Renal cortex interstitium (tissue), 11 donors: ENCODE data around the gene EIF4G3. TPM values are rescaled to one million over a fixed set of nuclear protein-coding genes. Genes with fewer than 3 reads are reported as not detected.
"Not testable (repeated sequence)": the region's sequence is repeated elsewhere in the genome, so short reads cannot be mapped to it uniquely, and the experiment has no call there.

Experiments
- DNase-seq, 11 donors: peaks; one replicate each; pipeline ENCODE4 v3.0.0-alpha.2; 2013; ENCODE audit warnings: low read depth in 9 of 11, low spot score in 4 of 11; ENCODE audit errors: extremely low read depth in 1 of 11
- polyA plus RNA-seq, 3 donors: library from polyadenylated mRNA; unstranded; fragments of 120-200 nt; gene quantifications; one replicate each; pipeline ENCODE4 v1.2.1, GENCODE V29; 2013; ENCODE audit not compliant: insufficient read length in 3 of 3

EIF4G3 gene
- polyA plus RNA-seq, 3 donors: 67.4 to 73.2 (median 70.4) TPM

DNA sequence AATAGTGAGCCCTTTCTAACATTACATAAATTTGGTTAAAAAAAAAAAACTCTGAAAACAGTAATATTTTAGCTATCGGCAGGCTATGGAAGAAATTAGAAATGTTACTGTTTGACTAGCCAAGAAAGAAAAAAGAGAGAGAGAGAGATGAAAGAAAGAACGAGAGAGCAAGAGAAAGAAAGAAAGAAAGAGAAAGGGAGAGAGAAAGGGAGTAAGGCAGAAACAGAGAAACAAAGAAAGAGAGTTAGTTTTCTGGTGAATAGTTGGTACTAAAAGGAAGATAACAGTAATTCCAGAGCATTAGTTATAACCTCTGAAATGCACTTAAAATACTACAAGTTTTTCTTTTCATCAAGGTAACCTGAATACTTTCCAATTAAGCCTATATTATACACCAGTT lies 229.3 kb downstream of the EIF4G3 start:
- no peak for DNase-seq

DNA sequence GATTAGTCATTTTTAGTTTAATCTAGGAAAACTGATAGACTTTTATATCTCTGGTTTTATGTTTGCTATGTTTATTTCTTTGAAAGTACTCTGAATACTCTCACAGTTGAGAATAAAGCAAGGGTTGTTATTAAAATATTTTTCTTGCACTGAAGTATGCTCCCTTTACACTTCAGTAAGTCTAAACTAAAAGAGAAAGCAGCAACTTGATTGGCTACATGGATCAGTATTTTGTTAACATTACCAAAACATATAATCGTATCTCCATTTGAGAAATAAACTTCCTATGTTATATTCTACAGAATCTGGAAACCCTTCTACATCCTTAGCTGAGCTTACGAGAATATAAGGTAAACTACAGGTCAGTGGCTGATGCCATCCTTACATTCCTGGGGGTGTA lies 240.1 kb downstream of the EIF4G3 start:
- peak in 2 of 11 donors; percentile 1 to 5 for DNase-seq

DNA sequence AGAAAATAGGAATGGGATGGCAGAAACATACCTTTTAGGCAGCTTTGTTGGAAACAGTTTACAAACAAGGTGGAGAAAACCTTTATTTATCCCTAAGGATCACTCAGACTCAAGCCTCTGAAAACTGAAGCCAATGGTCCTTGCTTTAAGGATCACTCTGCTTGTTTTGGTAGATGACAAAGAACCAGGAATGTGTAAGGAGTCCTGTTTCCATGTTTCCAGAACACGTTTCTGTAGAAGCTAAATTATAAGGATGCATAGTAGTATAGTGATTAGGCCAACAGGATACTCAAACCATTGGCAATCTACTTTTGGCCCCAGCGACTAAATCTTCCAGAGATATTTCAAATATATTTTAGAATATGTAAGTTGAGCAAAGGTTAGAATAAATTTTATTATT lies 240.5 kb downstream of the EIF4G3 start:
- no peak for DNase-seq

DNA sequence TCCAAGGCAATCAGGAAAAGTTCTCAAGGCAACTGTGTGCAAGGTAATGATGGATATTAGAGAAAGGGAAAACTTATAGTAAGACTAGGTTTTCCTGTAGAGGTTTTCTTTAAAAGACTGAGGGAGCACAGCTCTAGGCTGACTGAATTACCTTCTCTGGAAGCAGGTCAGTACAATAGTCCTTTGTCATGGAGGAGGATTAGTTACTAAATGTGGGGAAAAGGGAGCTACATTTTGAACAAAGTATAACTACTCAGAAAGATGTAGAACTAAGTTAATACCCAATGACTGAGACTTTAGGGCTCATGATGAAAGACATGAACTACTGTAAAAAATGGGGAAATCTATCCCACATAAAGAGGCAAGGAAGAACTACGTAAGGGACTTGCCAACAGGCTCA lies 241.0 kb downstream of the EIF4G3 start:
- DNase-seq: no peak

DNA sequence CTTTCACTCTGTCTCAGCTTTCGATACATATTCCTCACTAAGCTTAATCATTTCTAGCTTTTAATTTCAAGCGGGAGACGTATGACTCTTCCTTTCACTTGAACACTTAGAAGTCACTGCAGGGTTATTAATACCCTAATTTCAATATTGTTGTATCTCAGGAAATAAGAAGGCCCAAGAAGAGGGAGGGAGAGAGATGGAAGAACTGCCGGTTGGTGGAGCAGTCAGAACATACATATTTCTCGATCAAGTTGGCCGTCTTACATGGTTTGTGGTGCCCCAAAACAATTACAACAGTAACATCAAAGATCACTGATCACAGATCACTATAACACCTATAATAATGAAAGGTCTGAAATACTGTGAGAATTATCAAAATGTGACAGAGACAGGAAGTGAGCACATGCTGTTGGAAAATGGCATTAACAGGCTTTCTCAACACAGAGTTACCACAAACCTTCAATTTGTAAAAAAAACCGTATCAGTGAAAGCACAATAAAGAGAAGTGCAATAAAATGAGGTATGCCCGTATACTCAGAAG lies 244.2 kb downstream of the EIF4G3 start:
- no peak for DNase-seq

DNA sequence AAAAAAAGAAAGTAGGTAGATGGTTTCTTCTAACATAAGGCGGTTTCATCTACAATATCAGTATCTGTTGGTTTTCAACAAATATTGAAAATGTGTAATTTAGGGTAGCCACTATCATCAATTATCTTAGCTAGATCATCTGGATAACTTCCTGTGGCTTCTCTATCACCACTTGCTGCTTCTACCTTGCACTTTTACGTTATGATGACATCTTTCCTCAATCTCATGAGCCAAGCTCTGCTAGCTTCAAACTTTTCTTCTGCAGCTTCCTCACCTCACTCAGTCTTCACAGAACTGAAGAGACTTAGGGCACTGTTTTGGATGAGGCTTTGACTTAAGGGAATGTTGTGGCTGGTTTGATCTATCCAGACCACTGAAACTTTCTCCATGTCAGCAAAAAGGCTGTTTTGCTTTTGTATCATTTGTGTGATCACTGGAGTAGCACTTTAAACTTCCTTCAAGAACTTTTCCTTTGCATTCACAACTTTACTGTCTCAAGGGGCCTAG lies 244.7 kb downstream of the EIF4G3 start:
- no peak for DNase-seq

DNA sequence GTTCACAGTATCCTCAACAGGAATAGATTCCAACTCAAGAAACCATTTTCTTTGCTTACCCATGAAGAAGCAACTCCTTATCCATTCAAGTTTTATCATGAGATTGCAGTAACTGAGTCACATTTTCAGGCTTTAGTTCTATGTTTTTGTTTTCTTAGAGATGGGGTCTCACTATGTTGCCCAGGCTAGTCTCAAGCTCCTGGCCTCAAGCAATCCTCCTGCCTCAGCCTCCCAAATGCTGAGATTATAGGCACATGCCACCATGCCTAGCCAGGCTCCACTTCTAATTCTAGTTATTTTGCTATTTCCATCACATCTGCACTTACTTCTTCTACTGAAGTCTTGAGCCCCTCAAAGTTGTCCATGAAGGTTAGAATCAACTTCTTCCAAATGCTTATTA lies 246.3 kb downstream of the EIF4G3 start:
- DNase-seq: no peak

DNA sequence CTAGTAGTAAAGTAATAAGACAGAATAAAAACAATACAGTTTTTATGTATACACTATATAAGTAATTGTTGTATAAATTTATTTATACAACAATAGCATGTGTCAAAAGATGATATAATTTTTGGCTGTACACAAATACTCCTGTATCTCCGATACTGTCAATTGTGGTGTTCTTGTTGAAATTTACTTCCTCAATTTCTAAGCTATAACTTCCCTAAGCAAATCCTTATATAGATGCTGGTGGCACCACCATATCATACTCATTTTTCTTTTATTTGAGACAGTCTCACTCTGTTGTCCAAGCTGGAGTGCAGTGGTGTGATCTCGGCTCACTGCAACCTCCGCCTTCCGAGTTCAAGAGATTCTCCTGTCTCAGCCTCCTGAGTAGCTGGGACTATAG lies 248.6 kb downstream of the EIF4G3 start:
- no peak for DNase-seq

DNA sequence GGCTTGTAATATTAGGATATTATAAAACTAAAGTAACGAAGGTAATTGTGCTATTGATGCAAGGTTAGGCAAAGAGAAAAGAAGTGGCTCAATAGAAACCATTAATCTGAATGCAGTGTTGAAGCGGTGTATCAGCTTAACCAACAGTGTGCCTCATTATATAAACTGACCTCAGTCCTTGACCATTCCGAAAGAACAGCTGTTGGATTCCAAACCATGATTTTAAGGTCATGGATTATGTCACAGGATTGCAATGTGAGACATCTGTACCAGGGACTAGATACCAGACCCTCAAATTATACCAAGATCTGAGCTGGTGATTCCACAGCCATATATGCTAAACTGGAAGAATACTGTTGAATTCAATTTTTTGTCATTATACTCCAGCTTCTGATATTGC lies 255.4 kb downstream of the EIF4G3 start:
- DNase-seq: no peak

DNA sequence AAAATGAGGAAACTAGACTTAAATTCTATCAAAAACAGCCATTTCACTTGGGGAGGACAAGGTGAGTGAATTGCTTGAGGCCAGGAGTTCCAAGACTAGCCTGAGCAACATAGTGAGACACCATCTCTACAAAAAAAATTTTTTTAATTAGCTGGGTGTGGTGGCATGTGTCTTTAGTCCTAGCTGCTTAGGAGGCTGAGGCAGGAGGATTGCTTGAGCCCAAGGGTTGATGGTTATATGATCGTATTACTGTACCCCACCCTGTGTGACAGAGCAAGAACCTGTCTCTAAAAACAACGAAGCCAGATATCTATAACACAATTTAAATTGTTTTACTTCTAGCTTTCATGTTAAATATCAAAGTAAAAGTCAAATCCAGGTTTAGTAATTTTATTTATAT lies 263.5 kb downstream of the EIF4G3 start:
- DNase-seq: no peak

DNA sequence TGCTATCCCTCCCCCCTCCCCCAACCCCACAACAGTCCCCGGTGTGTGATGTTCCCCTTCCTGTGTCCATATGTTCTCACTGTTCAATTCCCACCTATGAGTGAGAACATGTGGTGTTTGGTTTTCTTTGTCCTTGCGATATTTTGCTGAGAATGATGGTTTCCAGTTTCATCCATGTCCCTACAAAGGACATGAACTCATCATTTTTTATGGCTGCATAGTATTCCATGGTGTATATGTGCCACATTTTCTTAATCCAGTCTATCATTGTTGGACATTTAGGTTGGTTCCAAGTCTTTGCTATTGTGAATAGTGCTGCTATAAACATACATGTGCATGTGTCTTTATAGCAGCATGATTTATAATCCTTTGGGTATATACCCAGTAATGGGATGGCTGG lies 269.2 kb downstream of the EIF4G3 start:
- DNase-seq: not testable (repeated sequence)

DNA sequence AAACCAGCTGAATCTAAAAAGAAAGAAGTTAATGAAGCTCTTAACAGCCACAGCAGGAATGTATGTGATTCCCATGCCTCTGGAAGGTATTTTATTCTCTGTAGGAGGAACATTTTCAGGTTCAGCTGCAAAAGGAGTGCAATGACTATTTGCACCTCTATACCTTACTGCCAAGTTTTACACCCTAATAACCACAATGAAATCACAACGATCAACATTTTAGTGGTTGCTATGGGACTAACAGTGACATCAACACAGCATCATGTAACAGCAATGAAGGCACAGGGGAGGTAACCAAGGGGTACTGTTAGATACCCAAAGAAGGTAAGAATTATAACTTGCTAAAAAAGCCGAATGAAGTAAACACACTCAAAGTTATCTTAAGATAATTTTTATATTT lies 273.3 kb downstream of the EIF4G3 start:
- peak in 1 of 11 donors; percentile 1 for DNase-seq

DNA sequence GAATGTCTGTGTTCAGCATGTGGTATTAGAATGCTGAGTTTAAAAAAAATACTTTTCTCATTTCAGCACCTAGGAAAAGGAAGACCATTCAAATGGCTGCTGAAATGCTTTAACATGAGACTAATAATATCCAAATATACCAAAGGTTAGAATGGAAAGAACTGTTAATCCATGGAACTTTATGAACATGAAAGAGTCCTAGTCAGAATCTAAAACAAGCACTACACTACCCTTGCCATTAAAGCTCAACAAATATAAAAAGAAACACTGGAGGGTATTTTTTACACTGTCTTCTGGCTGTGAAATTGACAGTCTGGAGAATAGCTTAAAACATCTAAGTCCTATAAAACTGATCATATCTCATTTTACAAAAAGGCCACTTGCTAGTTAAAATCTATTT lies 276.6 kb downstream of the EIF4G3 start:
- DNase-seq: no peak

DNA sequence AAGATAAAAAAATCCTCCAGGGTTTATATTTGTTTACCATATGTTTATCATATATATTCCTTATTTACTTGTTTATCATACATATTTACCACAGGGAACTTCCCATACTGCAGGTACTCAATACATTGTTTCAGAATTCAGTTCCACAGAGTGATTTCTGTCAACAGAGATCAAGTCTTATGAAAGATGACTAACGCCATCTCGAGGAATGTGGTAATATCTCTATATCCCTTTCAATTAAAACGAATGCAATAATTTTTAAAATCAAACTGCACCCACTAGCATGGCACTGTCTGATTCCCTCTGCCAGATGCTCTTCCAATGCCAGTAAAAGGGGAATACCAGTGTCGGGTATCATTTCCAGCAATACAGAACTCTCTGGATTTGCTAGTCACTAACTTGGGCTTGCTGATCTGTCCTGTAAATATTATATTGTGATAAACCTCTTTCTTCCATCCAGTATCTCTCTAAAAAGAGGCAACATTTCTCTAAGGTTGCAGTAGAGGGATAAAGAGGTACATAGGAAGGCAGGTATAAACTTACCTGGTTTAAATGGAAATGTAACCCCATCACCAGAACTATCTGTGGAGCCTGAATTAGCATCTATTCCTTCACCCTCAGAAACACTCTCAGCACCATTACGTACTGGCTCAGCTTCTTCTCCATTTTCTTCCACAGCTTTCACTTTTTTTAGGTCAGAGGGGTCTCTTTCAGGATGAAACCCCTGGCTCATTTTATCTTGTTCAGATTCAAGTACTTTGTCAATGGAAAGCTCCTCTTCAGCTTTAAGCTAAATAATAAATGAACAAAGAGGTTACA lies 277.3 kb downstream of the EIF4G3 start:
- no peak for DNase-seq

DNA sequence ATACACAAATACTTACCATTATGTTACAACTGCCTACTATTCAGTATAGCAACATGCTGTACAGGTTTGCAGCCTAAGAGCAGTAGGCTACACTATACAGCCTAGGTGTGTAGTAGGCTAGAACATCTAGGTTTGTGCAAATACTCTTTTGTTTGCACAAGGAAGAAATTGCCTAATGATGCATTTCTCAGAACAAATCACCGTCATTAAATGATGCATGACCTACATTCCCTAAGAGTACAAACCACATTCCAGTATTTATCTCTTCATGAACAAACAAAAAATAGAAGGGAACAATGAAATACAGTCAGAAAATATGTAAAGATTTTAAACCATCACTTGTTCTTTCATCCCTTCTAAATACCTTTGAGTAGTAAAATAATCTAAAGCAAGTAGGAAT lies 279.9 kb downstream of the EIF4G3 start:
- DNase-seq: peak in 1 of 11 donors; percentile 3

DNA sequence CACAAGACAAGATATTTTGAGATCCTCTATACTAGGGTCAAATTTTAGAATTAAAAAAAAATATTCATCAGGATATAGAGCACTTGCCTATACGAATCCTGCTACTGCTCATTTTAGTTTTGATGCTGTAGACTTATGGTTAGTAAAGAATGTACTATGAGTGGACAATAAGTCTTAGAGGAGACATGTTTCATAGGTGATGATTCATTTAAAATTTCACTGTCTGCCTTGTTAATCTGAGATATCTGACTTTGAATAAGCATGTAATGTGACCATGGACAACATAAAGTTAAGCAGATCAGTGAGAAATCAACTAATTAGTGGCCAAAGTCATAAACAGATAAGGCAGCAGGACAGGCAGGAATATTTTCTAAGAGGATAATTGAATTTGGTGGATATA lies 282.8 kb downstream of the EIF4G3 start:
- no peak for DNase-seq

DNA sequence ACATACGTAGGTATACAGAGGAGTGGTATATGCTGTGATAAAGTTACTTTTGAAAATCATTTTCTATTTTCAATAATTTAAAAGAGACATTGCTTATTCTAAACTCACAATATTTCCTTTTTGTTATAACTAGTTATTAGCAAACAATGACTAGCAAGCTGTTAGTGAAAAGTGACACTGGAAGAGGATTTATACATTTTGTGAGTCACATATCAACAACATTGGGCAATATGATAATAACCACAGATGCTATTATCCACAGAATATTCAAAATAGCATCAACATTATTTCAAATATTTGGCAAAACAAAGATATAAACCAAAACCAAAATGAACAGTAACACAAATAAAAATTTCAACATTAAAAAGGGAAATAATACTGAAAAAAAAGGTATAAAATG lies 285.6 kb downstream of the EIF4G3 start:
- no peak for DNase-seq

DNA sequence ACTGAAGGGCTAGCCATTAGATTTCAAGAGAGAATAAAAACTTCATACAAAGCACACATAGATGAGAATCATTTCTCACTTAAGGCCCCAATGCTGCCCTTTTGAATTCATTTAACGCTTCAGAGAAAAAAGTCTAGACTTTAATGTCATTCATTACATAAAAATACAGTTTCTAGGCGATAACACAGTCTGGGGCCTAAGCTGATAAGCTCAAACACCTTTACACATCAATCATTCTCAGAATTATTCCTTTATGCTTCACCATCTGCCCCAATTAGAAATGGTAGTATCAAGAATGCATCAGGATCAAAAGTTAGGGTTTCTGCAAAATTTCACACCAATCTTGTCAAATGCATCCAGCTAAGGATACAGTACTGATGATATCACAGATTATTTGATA lies 289.5 kb downstream of the EIF4G3 start:
- DNase-seq: no peak

DNA sequence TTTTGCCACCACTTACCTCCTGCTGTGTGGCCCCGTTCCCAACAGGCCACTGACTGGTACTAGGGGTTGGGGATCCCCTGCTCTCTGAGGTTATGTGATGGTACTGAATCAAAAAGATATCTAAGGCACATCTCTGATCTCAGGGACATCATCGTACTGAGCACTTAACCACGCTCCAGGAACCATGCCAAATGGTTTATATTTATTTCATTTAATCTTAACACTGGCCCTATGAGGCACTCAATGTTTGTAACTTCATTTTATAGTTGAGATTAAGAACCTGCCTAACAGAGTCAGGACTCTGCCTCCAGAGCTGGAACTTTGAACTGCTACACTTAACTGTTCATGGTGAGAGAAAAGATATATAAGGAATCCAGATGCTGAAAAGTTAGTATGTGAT lies 291.6 kb downstream of the EIF4G3 start:
- DNase-seq: no peak

DNA sequence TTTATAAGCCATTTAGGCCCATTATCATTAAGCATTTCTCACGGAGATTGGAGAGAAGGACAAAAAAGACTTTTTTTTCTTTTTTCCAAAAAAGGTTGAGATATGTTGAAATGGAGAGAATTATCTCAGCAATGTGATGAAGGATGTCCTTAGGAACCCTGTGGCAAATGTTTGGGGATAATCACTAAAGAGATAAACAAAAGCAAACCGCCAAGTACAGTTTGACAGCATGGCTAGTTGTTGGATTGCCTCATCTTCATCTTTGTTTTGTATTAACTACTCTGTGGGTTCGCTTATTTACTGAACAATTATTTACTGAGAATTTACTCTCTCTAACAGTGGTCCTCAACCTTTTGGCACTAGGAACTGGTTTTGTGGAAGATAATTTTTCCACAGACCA lies 292.2 kb downstream of the EIF4G3 start:
- no peak for DNase-seq

DNA sequence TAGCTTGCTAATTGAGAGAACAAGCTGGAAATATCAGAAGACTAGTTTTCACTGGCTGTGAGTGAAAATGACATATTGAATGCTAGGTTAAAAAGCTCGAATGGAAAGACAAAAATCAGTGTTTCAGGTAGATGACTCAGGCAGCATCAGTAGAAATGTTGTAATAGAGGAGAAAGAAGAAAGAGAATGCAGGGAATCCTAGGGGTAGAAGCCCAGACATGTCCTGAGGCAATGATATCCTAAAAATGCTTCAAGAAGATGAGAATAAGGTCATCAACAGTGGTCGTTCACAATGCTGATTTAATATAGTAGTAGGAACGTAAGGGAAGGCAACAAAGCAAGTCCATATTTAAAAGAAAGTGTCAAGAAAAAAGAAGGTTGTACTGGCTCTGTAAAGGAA lies 292.9 kb downstream of the EIF4G3 start:
- DNase-seq: no peak
